ENCODE measurements around the gene KIAA1328. TPM values are rescaled to one million over a fixed set of nuclear protein-coding genes. Genes with fewer than 3 reads are reported as not detected.

Gene KIAA1328
- total RNA-seq, 1 donor from 2014 or later = 17.2 TPM

DNA sequence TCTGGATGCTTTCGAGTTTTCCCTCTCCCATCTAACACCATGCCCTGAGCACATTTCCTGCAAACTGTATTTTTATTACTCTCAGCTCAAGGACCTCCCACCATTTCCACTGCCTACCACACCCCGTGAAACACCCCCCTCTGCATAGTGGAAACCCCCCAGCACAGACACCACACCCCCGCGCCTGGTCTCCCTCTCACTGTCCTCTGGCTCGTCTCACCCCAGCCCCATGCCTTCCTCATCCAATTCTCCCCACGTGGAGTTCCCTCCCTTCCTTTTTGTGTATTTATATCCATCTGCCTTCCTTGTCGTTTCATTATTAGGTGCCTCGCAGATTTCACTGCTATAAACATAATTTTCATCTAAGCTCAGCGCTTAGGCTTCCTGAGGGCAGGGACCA, 429.2 kb downstream of the KIAA1328 start:
- no peak overlapping the region for H3K27ac ChIP-seq
- H3K9me3 ChIP-seq = no peaks in the 10 kb centered on the region
- H3K4me3 ChIP-seq = no peak overlapping the region
- H3K27me3 ChIP-seq = no peaks in the 10 kb centered on the region
- TF ChIP-seq POLR2A (IDR thresholded peaks at IDR 0.05) (no peak), POLR2AphosphoS5 (IDR thresholded peaks at IDR 0.05; ENCODE audit: insufficient read depth in 1 of 2, low read depth in 1 of 2) (no peak)
- TF ChIP-seq, protein P1, sequence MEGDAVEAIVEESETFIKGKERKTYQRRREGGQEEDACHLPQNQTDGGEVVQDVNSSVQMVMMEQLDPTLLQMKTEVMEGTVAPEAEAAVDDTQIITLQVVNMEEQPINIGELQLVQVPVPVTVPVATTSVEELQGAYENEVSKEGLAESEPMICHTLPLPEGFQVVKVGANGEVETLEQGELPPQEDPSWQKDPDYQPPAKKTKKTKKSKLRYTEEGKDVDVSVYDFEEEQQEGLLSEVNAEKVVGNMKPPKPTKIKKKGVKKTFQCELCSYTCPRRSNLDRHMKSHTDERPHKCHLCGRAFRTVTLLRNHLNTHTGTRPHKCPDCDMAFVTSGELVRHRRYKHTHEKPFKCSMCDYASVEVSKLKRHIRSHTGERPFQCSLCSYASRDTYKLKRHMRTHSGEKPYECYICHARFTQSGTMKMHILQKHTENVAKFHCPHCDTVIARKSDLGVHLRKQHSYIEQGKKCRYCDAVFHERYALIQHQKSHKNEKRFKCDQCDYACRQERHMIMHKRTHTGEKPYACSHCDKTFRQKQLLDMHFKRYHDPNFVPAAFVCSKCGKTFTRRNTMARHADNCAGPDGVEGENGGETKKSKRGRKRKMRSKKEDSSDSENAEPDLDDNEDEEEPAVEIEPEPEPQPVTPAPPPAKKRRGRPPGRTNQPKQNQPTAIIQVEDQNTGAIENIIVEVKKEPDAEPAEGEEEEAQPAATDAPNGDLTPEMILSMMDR (IDR thresholded peaks at IDR 0.05) = no peak
- intact Hi-C loops (cut with DNase I) = loop anchor here (5.0 kb wide), 1 partner anchor 1619 kb away; no protein-coding TSS in a partner anchor
- no peaks in the 10 kb centered on the region for H3K36me3 ChIP-seq
- DNase-seq (ENCODE audit: extremely low spot score in 2 of 2) = no peak
- peaks cover 8% of the 10 kb centered on the region for H3K4me1 ChIP-seq

DNA sequence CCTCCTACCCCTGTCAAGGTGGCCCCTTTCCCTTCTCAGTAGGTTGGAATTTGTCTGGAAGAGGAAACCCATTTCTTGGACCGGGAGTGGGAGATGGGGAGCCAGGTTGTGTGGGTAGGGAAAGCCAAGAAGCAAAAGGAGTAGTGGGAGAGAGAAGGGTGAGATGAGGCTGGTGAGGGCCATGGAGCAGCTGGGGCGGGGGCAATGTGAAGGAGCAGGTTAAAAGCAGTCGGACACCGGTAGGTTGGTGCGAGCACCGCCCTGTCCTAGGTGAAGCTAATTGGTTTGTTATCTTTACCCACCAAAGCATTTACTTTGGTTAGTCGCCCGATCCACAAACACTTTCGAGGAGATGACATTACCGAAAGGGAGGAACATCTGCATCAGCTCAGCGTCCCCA, 429.9 kb downstream of the KIAA1328 start:
- Histone ChIP-seq H3K36me3 (no peaks in the 10 kb centered on the region), H3K9me3 (no peaks in the 10 kb centered on the region), H3K27me3 (no peaks in the 10 kb centered on the region), H3K4me1 (peaks cover 8% of the 10 kb centered on the region), H3K27ac (no peak overlapping the region), H3K4me3 (no peak overlapping the region)
- no peak for DNase-seq (ENCODE audit: extremely low spot score in 2 of 2)
- TF ChIP-seq POLR2A (IDR thresholded peaks at IDR 0.05) (no peak), POLR2AphosphoS5 (IDR thresholded peaks at IDR 0.05; ENCODE audit: insufficient read depth in 1 of 2, low read depth in 1 of 2) (no peak)
- TF ChIP-seq, protein P1 (IDR thresholded peaks at IDR 0.05) = no peak
- intact Hi-C loops (cut with DNase I) = loop anchor here (5.0 kb wide), 1 partner anchor 1618 kb away; no protein-coding TSS in a partner anchor

DNA sequence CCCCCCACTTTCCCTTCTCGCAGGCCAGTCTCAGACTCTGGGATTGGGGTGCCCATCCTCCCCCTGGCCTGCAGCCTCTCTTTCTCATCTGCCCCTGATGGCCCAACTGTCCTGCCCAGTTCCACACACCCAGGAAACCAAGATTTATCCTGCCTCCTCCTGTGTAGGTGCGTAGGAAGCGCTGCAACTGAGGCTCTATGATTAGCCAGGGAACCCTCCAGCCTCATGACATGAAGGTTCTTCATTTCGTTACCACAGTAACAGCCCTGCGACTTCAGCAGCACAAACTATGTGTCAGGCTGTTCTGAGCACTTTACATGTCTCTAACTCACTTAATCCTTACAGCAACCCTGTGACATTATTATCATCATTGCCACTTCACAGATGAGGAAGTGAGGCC, 430.8 kb downstream of the KIAA1328 start:
- no peaks in the 10 kb centered on the region for H3K9me3 ChIP-seq
- H3K4me1 ChIP-seq = peaks cover 1% of the 10 kb centered on the region
- H3K27ac ChIP-seq = no peak overlapping the region
- no peaks in the 10 kb centered on the region for H3K27me3 ChIP-seq
- no peaks in the 10 kb centered on the region for H3K36me3 ChIP-seq
- no peak overlapping the region for H3K4me3 ChIP-seq
- no peak for DNase-seq (ENCODE audit: extremely low spot score in 2 of 2)
- no peak for TF ChIP-seq POLR2AphosphoS5 (IDR thresholded peaks at IDR 0.05; ENCODE audit: insufficient read depth in 1 of 2, low read depth in 1 of 2)
- no peak for TF ChIP-seq POLR2A (IDR thresholded peaks at IDR 0.05)
- TF ChIP-seq, protein P1 (IDR thresholded peaks at IDR 0.05) = no peak
- intact Hi-C loops (cut with DNase I) = loop anchor here (5.0 kb wide), 1 partner anchor 1618 kb away; no protein-coding TSS in a partner anchor

DNA sequence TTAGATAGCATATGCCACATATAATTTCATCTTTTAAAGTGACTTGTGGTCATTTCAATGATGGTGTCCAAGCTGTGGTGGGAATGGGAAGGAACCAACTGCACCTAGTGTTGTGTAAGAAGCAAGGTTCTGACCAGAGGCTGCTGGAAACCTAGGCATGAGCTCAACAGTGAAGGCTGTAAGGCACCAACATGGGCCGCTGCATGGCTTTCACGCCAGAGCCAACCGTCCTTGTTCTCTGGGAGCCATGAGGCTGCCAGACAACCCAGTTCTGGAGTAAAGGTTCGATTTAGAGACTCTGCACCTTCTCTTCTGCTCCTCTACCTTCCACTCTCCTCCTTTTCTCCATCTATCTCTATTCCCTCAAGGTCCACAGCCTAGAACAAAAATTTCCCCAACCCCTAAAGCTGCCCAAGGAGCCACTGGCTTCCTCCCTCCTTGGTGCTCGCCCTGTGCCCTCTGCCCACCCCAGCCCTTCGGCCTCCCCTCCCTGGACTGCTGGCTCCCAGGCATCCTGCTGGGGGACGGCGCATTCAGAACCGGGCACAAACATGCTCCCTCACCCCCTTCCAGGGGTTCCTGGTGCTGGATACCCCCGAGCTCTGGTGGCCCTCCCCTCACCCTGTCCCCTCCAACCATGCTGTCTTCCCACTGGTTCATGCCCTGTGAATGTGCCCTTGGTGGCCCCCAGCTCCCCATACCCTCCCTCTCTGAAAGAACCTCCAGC, 431.6 kb downstream of the KIAA1328 start:
- H3K27ac ChIP-seq = no peak overlapping the region
- H3K27me3 ChIP-seq = no peaks in the 10 kb centered on the region
- intact Hi-C loops (cut with DNase I) = no loop called here
- H3K9me3 ChIP-seq = no peaks in the 10 kb centered on the region
- H3K4me1 ChIP-seq = no peaks in the 10 kb centered on the region
- H3K4me3 ChIP-seq = no peak overlapping the region
- TF ChIP-seq, protein P1 (IDR thresholded peaks at IDR 0.05) = no peak
- no peak for TF ChIP-seq POLR2A (IDR thresholded peaks at IDR 0.05)
- TF ChIP-seq POLR2AphosphoS5 (IDR thresholded peaks at IDR 0.05; ENCODE audit: insufficient read depth in 1 of 2, low read depth in 1 of 2) = no peak
- DNase-seq (ENCODE audit: extremely low spot score in 2 of 2) = no peak
- no peaks in the 10 kb centered on the region for H3K36me3 ChIP-seq

DNA sequence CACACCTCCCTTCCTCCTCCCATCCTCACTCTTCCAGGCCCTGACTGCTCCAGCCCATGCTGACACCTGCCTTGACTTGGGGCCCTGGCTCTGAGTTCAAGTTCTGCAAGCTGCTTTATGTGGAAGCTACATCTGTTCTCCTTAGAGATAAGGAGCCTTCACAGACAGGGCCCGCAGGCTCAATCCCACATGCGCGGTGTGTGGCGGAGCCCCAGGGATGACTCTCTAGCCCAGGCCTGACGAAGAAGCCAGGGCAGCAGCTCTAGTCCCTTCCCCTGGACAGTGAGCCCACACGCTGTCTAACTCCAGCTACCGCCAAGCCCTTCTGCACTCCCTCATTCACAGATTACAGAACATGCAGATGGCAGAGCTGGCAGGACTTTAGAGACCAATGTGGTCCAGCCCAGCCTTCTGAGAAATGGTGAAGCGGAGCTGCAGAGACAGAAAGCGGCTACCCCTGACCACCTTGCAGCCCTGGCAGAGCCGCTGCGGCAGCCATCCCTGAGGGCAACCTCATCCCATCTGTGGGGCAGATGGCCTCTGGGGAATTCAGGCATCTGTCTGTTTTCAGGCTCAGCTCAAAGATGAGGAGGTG, 432.4 kb downstream of the KIAA1328 start:
- Histone ChIP-seq H3K4me3 (no peak overlapping the region), H3K27me3 (no peaks in the 10 kb centered on the region), H3K27ac (no peak overlapping the region), H3K36me3 (no peaks in the 10 kb centered on the region), H3K9me3 (no peaks in the 10 kb centered on the region), H3K4me1 (no peaks in the 10 kb centered on the region)
- intact Hi-C loops (cut with DNase I) = no loop called here
- TF ChIP-seq, protein P1 (IDR thresholded peaks at IDR 0.05) = no peak
- TF ChIP-seq POLR2A (IDR thresholded peaks at IDR 0.05) = no peak
- no peak for TF ChIP-seq POLR2AphosphoS5 (IDR thresholded peaks at IDR 0.05; ENCODE audit: insufficient read depth in 1 of 2, low read depth in 1 of 2)
- DNase-seq (ENCODE audit: extremely low spot score in 2 of 2) = no peak

Data from vagina (tissue), 2 donors.